ENCODE measurements around the gene RPRM. TPM values are rescaled to one million over a fixed set of nuclear protein-coding genes. Genes with fewer than 3 reads are reported as not detected.

The RPRM gene
- total and polyA plus RNA-seq, 2 experiments from 2014 or later, result 5.9 to 7.5 TPM

- TF ChIP-seq ZNF462 (CRISPR knock-in tag; IDR thresholded peaks at IDR 0.05) (no peak), CTCF (conservative IDR thresholded peaks at IDR 0.05; ENCODE audit: low read depth in 2 of 2) (no peak), REST (IDR thresholded peaks at IDR 0.05; ENCODE audit: unreplicated experiment) (no peak), EZH2phosphoT487 (IDR thresholded peaks at IDR 0.05; ENCODE audit: unreplicated experiment) (no peak), POLR2AphosphoS5 (IDR thresholded peaks at IDR 0.05; ENCODE audit: low read depth) (no peak)
Measured at GRCh38 chr2:153477636-153478288, 800 bp downstream of the RPRM start (continued).
